HG03103 (cell line): ENCODE measurements around the gene EHD4.

ENCODE experiments used
- ATAC-seq: cut with Tn5 transposase; IDR thresholded peaks from one replicate; pipeline ENCODE4 v1.9.1; 2021; ENCODE audit warnings: low read depth; ENCODE audit not compliant: unreplicated experiment

The EHD4 gene

DNA sequence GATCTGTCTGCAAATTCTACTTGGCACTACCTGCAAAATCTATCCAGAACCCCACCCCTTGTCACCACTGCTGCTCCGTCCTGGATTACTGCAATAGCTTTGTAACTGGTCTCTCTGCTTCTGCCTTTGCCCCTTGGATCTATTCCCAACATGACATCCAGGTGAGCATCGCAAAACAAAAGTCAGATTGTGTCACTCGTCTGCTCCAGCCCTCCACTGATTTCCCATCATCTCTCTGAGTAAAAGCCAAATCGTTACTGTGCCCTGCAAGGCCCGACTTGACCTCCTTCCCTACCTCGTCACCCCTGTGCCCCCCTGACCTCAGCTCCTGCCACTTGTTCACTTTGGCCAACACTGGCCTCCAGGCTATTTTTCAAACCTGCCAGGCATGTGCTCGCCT, 87.9 kb downstream of the EHD4 start:
- ATAC-seq = no peak

DNA sequence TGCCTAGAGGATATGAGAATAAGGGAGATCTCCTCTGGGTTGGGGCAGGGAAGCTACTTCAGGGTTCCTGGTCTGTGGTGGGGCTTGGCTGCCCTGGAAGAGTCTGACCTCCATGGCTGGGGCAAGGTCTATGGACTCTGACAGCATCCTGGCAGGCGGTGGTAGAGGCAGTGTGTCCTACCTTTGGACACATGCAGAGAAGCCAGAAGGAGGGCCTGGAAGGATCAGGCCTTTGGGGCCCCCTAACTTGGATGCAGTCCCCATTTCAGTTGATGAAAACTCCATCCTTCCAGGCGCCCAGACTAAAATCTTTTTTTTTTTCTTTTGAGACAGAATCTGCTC, 88.9 kb downstream of the EHD4 start:
- ATAC-seq = no peak

DNA sequence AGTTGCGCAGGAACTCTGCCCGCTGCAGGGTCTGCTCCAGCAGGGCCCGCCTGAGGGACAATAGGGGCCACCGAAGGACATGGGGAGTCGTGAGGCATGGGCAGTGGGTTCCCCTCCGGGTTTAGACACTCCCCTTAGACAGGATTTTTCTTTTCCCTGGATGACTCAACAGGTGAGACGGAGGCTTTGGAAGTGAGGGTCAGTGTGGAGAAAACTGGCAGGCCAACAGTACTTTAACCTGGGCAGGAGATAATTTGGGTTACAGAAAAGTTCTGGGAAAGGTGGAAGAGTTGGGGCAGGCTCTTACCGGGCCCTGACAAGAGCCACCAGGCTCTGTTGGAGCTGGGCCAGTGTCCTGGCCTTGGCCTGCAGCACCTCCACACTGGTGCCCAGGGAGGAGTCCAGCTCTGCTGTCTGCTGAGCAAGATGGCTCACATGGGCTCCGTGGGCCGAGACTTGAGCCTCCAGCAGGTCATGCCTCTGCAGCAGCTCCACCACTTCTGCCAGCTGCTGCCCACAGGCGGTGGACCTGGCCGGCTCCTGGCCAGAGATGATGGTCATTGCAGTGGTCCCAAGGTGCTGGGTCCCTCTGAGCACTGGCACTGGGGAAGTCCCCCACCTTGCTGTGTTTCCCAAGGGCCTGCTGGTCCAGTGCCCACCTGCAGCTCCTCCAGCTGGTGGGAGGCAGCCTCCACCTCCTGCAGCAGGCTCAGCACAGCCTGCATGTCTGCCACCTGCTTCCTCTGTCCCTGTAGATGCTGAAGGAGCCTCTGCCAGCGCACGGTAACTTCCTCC, 89.5 kb downstream of the EHD4 start:
- ATAC-seq = no peak

DNA sequence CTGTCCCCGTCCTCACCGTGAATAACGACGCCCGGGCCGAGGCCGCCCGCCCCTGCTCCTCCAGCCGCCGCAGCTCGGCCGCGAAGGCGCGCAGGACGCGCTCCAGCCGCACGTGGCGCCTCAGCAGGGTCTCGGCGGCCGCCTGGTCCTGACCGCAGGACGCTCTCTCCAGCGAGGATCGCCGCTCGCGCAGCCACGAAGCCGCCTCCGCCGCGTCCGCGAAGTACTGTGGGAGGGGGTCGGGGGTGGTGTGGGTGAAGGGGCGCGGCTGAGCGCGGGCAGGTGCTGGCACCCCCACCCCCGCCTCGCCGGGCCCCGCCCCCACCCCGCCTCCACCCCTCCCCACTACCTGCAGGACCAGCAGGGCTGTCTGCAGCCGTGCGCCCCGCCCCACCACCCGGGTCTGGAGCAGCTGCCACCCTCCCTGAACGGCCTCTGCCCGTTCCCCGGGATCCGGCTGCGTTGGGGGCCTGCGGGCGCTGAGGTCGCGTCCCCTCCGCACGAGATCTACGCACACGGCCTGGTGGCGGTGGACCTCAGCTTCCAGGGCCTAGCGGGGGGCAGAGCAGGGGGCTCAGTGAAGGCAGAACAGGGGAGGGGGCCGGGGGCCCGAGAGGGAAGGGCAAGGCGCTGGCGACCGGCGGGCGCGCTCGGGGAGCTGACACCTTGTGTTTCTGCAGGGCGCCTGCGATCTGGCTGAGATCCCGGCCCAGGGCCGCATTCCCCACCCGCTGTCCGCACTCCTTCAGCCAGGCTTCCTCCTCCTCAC, 90.3 kb downstream of the EHD4 start:
- no peak for ATAC-seq

DNA sequence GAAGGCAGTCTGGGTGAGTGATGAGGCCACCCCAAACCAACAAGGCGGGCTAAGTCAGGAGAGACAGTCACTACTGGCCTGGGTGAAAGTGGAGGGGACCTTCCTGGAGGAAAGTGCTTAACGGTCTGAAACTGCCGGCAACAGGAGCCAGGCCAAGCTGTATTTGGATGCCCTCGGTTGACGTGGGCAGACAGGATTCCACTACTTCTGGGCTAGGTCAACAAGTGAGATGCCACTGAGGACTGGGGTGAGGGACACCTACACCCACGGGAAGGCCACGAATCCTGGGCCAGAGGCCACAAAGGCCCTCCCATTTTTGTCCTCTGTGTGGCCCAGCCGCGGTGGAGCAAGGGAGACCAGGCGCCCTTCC, 90.8 kb downstream of the EHD4 start:
- no peak for ATAC-seq

DNA sequence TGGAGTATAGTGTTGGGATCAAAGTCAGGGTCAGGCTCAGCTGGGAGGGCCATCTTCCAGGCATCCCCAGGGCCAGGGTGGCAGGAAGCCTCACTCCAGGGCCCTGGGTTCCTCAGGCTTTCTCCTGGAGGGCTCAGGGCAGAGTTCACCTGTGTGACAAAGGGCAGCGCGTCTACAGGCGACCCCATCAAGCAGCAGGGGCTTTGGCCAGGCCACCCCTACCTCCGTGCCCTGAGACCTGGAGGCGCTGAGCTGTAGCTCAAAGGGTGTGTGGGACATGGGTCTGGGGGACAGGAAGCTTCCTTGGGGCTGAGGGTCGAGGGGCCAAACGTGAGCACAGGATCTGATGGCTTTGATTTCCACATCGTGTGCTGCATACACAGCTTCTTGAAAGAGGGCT, 91.3 kb downstream of the EHD4 start:
- ATAC-seq = no peak

DNA sequence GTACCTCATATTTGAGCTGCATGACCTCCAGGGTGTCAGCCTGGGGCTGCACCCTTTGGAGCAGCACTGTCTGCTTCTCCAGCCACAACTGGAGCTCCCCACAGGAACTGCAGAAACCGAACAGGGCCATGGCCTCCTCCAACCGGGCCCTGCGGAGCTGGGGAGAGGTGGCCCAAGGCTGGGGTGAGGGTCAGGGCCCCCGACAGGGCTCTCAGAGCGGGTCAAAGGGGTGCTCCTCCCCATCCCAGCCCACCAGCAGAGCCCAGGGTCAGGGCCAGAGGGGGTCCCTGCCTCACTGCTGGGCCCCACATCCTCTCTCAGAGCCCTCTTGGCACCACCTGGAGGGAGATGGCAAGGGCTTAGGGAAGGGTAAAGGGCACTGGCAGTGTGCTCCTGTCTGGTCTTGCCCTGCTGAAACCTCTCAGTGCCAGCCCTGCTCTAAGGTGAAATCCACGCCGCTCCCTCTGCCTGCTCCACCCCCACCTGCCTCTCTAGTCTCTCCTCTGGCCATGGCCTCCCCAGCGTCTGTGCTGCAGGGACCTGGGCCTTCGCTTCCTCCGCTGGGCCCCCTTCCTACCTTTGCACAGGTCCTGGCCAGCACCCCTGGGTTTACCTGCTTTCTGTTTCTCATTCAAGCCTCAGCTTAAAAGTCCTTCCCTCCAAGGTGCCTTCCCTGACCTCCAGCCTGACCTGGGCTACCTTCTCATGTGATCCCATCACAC, 92.0 kb downstream of the EHD4 start:
- ATAC-seq = no peak

DNA sequence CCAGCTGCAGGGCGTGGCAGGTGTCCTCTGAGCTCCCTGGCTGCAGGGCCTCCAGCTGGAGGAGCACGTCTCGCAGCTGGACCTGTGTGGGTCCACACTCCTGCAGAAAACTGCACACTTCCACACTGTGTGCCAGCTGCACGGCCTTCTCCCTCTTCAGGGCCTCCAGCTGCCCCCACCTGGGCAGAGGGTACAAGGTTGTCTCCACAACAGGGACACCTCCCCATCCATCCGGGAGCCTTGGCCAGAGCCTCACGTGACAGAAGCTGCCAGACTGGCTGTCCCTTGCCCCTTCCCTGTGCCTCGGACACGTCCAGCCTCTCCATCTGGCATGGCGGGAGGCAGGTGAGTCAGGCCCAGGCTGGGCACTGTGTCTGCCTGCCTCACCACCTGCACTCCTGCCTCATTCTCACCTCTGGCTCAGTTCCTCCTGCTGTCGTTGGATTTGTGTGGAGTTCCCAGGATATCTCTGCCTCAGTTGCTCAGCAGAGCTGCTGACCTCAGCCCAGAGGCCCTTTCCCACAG, 93.0 kb downstream of the EHD4 start:
- ATAC-seq = no peak

DNA sequence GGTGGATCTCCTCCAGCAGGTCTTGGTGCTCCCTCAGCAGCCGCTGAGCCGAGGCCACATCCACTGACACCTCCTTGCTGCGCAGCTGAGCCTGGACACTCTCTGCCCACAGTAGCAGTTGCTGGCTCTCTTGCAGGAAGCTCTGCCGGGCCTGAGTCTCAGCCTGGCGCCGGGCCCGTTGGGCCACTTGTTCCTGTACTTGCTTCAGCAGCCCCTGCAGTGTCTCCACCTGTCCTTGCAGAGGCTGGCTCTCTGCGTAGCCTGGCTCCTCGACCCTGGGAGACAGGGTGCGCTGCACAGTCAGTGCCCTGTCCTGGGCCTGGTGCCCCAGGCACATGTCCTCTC, 94.0 kb downstream of the EHD4 start:
- no peak for ATAC-seq

DNA sequence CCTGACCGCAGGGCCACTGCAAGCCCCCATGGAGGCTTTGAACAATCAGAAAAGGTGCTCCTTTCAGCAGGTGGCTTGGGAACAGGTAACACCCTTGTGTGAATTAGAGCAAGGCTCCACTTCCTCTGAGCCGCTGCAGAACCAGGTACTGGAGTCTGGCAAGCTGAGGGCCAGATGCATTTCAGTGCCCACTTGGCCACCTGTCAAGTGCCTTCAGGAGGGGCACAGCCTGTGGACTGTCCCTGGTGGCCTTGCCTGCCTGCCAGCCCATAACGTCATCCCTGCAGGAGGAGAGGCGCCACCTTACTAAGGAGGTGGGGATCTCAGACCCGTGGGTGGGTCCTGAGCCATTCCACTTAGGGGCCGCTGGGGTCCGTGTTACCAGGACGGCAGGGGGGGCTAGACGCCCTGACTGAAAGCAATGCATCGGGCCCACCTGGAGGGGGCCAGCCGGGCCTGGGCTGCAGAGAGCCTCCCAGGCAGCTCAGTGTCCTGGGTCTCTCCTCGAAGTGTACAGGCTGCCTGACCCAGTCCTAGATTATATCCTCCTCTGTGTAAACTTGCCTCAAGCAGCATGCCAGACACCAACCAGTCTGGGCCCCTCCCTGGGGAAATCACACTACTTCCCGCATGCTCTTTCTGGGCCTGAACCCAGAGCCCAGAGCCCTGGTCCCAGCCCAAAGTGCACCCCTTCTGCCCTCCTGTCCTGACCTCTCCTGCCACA, 94.6 kb downstream of the EHD4 start:
- ATAC-seq = no peak

DNA sequence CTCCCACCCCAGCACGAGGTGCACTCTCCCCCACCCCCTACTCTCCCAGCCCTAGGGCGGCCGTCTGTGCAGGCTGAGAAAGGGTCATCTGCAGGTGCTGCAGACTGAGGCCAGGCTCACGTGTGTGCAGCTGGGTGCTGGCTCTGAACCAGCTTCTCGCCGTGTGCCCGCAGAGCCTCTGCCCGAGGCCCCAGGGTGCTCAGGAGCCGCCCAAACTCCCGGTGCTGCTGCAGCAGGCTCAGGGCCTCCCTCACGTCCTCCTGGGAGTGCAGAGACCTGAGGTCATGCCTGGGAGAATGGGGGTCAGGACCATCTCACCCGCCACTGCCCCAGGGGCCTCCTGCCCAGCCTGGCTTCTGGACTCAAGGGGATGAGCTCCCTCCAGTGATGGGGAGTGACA, 95.7 kb downstream of the EHD4 start:
- ATAC-seq = no peak

DNA sequence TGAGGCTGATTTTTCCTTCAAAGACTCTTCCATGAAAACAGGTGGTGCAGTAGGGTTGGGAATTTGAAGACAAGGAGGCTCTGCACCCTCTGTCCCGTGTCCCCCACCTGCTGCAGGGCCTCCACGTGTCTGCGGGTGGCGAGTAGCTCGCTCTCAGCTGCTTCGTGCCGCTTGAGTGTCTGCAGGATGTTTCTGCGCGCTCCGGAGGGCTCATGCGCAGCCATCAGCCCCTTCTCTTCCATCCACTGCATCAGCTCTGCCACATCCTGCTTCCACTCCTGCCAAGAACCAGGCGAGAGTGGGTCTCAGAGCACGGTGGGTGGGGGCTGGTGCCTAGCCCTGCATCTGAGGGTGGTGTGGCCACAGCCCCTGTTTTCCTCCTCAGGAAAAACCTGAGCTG, 96.3 kb downstream of the EHD4 start:
- ATAC-seq = no peak

DNA sequence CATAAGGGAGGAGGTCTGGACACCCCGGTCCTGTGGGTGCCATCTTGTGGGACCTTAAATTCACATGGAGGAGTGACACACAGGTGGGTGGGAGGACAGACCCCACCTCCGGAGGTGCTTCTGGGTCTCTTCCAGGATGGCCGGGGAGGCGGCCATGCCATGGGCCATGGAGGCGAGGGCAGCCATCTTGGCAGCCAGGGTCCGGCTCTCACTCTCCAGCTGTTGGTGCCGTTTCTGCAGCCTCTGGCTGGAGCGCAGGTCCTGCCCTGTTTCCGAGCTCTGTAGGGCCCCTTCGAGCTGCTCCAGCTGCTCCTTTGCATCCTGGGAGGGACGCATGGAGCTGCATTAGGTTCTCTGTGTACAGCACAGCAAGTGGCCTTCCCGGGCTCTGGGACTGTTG, 97.6 kb downstream of the EHD4 start:
- ATAC-seq = no peak

DNA sequence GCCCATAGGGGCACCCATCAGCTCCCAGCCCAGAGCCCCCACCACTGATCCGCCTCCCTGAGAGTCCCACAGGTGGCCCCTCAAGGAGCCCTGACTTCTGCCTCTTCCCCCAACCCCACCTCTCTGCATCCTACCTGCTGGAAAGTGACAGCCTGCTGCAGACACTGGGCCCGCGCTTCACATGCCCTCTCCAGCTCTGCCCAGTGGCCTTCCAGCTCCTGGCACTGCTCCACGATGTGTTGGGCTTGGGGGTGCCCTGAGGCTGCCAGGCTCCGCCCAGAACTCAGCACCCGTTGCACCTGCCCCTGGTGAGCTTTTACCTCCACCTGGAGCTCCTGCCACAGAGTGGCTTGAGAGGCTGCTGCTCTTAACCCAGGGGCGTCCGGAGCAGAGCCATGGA, 98.6 kb downstream of the EHD4 start:
- ATAC-seq = no peak

DNA sequence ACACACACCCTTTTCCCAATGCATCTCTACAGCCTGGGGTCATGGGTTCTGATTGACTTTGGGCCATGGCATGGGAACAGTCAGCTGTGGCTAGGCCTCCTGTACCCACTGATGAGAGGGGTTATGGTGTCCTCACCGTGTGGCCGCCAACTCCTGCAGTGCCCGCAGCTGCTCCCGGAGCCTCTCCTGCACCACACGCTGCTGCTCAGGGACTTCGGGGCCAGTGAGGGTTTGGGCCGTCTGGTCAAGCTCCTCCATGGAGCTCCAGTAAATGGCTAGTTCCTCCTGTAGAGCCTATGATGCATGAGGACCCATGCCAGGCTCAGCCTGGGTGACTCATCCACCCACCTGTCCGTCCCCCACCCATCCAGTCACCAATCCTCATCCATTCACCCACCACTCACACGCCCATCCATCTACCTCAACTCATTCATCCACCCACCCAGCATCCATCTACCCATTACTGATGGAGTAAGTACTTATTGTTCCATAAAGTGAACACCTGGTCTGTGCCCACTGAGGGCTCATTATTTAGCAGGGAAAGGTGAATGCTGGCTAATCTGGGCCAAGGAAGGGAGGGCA, 100.1 kb downstream of the EHD4 start:
- no peak for ATAC-seq

DNA sequence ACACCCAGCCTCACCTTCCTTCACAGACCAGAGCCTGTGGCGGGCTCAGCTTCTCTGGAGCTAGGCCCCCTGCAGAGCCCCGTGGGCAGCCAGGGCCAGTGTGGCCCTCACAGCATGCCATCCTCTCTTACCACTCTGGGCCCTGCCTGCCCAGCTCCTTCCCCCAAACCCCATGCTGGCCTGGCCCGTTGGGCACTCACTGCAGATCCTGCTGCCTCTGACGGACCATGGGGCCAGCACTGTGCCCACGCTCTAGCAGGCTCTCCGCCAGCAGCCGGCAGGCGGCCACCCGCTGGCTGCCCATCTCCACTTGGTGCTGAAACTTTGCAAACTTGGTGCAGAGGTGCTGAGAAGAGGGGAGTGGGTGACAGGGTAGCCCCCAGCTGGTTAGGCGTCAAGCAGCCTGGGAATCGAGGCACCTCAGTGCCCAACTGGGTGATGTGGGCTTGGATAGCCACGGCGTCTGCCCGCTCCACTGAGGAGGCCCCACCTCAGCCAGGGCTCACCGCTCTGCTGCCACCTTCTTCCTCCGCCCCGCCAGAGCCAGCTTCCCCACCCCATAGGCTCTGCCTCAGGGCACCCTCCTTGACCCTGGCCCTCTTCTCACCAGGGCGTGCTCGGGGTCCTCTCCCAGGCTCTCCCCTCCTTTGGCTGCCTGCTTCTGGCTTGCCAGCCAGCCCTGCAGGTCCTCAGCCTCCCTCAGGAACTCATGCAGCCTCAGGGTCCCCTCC, 101.0 kb downstream of the EHD4 start:
- no peak for ATAC-seq

DNA sequence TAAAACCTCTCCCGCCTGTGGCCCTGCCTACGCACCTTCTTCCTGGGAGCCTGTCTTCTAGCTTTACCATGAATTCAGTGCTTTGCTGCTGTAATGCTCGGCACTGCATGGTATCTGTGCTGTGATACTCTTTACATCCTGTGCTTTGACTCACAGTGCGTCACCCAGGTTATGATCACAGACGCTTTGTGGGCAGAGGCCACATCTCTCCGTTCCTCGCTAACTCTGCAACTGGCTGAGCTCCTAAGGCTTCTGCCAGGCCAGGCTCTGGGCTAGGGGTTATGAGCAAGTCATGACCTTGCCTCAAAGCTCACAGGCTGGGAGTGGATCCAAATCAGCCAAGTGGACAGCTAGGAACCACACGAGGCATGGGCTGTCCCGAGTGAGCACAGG, 101.7 kb downstream of the EHD4 start:
- ATAC-seq = no peak

DNA sequence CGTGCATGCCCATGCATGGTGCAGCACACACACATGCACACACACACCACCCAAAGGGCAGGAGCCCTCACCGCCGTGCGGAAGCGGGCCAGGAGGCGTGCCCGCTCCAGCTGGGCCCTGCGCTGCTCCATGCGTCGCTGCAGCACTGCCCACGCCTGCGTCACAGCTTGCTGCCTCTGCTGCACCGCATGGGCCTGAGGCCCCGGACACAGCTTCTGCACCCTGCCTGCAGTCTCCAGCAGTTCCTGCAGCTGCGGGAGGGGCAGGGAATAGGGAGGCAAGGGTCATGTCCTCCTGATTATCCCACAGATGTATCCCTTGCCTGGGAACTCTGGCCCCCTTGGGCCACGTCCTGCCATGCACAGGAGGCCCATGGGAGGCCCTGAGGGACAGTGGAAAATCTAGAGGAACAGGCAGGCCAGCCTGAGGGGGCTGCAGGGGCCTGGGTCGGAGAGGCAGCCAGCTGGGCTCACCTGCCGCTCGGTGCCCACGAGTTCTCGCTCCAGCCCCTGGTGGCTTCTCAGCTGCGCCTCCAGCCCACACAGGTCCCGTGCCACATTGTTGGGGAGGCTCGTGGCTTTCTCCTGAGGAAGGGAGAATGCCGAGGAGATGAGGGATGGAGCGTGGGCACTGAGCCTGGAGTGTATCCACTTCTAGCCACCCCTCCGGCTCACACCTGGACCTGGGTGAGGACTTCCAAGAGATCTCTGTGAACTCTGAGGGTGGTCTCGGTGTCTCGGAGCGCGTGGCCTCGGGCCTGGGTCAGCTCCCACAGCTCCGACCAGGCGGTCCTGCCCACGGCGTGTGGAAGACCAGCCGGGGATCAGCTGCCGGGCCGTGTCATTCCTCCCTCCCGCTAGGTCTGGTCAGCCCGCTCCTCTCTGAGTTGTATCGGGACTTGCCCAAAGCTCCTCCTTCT, 102.3 kb downstream of the EHD4 start:
- ATAC-seq = no peak

DNA sequence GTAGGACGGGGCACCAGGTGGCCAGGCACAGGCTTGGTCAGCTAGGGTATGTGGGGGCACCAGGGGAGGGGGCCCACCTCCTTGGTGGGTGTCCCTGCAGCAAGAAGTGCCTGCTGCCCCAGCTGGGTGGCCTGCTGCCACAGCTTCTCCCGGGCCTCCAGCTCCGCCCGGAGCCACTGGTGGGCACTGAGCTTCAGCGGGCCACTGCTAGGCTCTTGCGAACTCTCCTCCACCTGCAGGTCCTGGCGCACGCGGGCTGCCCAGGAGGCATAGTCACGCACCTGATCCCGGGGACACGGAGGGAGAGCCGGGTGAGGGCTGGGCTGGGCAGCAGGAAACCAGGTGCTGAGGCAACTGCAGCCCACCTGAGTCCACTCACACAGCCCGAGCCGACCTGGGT, 104.0 kb downstream of the EHD4 start:
- ATAC-seq = no peak
